ENCODE results near the gene HIBADH. TPM values are rescaled to one million over a fixed set of nuclear protein-coding genes. Genes with fewer than 3 reads are reported as not detected.
A peak's percentile ranks its signal among the peaks of the same experiment; 100 is the strongest.

Gene HIBADH
- total RNA-seq (2013; cell fraction: nucleolus; rRNA removed) = 10.9 and 14.1 TPM in 2 replicates
- total RNA-seq (2014; rRNA removed) (17.2 and 21.0 TPM in 2 replicates), total RNA-seq (2014; rRNA removed; fragmentation: Illumina TruSeq; extraction: Trizol) (16.4 and 17.6 TPM in 2 replicates), total RNA-seq (2021) (14.2 and 15.5 TPM in 2 replicates), polyA plus RNA-seq (2011; rRNA removed) (36.1 and 42.8 TPM in 2 replicates), polyA plus RNA-seq (2014; fragmentation: Illumina TruSeq; extraction: Trizol) (22.3 and 26.9 TPM in 2 replicates), polyA plus RNA-seq (2014; fragmentation: Nextera tagmentation; extraction: Ambion mirVana) (1 to 10 TPM; 8.7 to 9.2 TPM), polyA plus RNA-seq (2014; rRNA removed) (16.7 and 20.0 TPM in 2 replicates), polyA plus RNA-seq (2016; fragmentation: Nextera tagmentation; extraction: Ambion mirVana) (10 to 100 TPM; 27.2 to 28.2 TPM), polyA minus RNA-seq (2011; rRNA and poly(A)+ RNA removed) (9.4 and 14.2 TPM in 2 replicates), Bru-seq, nascent RNA (percentile 61 among the genes with signal in this experiment), BruChase-seq, experiment 1, labeled RNA remaining after a 6-hour chase (percentile 50 among the genes with signal in this experiment), BruChase-seq, experiment 2, labeled RNA remaining after a 2-hour chase (percentile 54 among the genes with signal in this experiment)
- 10.0 TPM for polyA plus RNA-seq (2011; ENCODE audit: low read depth)
- 16.7 and 27.8 TPM in 2 replicates for polyA plus RNA-seq (2011; cell fraction: cytosol; rRNA removed)
- 12.0 and 12.2 TPM in 2 replicates for polyA plus RNA-seq (2011; cell fraction: nucleus; rRNA removed)
- 12.6 and 16.3 TPM in 2 replicates for polyA plus RNA-seq (2012)
- 3.5 and 3.7 TPM in 2 replicates for polyA minus RNA-seq (2011; cell fraction: cytosol; rRNA and poly(A)+ RNA removed)
- 5.2 and 12.3 TPM in 2 replicates for polyA minus RNA-seq (2011; cell fraction: nucleus; rRNA and poly(A)+ RNA removed)
- long read RNA-seq, experiment 1, transcript HIBADH-201 (8 exons, 1,990 nt) = major isoform, 15 of 18 reads
- long read RNA-seq, experiment 1, partial matches to known transcripts = 1 of 18 reads
- long read RNA-seq, experiment 1, other reads (novel, unspliced or antisense) = 2 of 18 reads
- long read RNA-seq, experiment 2, transcript HIBADH-201 (8 exons, 1,990 nt) = major isoform, 114 of 137 reads
- long read RNA-seq, experiment 2, partial matches to known transcripts = 9 of 137 reads
- long read RNA-seq, experiment 2, other reads (novel, unspliced or antisense) = 14 of 137 reads

DNA sequence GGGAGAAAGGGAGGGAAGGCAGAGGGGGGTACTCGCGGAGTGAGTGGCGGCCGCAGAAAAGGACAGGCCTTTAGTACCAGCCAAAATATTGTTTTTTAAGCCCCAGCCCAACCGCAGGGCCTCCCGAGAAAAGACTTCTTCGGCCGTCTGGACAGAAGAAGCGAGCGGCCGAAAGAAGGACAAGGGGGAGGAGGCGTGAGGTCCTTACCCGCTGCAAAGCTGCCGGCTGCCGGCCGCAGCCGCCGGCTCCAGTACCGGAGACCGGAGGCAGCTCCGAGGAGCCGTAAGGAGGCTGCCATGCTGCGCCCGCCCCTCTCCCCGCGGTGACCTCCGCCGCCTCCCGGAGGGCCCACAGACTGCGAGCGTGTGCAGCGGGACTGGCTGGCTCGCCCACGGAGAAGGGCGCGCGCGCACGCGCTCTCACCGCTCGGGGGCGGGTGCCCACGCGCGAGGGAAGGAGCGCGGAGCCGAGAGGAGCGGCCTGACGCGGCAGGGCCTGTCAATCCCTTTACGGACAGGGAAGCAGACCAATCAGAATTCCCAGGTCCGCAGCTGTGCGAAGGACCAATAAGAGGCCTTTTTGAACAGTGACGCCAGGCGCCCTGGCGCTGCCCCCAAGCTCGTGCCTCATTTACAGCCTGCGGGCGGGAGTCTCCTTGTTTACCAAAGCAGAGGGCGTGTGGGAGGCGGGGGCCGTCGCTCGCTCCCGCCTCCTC lies at the start of gene HIBADH:
Gene HIBADH, minus strand, starts transcription at position 394 of the 716 bp plus-strand sequence. Its CDS starts 95 bp downstream, at position 299.
- peak; percentile 99 for ATAC-seq
- Histone ChIP-seq H3K4me1 (ENCODE audit: control insufficient read depth, insufficient read depth, low read length) (no peaks in the 10 kb centered on the region), H3K9me3 (replicated peaks; ENCODE audit: control insufficient read depth, insufficient read depth, low read length) (no peaks in the 10 kb centered on the region), H3K27me3 (replicated peaks in 1 of 2; ENCODE audit: control insufficient read depth in 2 of 2, insufficient read depth in 2 of 2, low read length in 1 of 2) (no peaks in the 10 kb centered on the region), H3K27ac (ENCODE audit: control insufficient read depth, insufficient read depth) (peak within 1 kb of the TSS; percentile 62), H3K79me2 (ENCODE audit: control insufficient read depth, insufficient read depth, low read length) (peaks cover 5% of the 10 kb centered on the region), H3K9ac (ENCODE audit: control insufficient read depth, insufficient read depth, low read length) (peak within 1 kb of the TSS; percentile 80), H3K4me3 (peak within 1 kb of the TSS; percentile 92), H2AFZ (ENCODE audit: control insufficient read depth, low read depth, low read length) (peak within 1 kb of the TSS; percentile 83), H3K36me3 (ENCODE audit: control insufficient read depth in 2 of 2, insufficient read depth in 2 of 2, low read length in 1 of 2) (no peaks in the 10 kb centered on the region), H3K4me2 (ENCODE audit: control insufficient read depth, insufficient read depth) (peak within 1 kb of the TSS; percentile 71), H4K20me1 (ENCODE audit: control insufficient read depth, insufficient read depth) (no peaks in the 10 kb centered on the region)
- WGBS (ENCODE audit: insufficient coverage, insufficient replicate concordance, low lambda C conversion rate, missing lambda C conversion rate) = 1% methylated on average over 50 of the region's 67 CpGs
- SMC1A ChIA-PET (ENCODE audit: uncharacterized antibody, unreplicated experiment) = interaction anchor here (0.7 to 2.8 kb wide), 8 partner anchors 10 to 112 kb away, joined by 3 to 14 read pairs (median 4); partner anchors contain the start of gene TAX1BP1
- BruUV-seq (replicated peaks) = no TSS peak
- in situ Hi-C loops (cut with MboI) (no loop called here), intact Hi-C loops (cut with micrococcal nuclease; ENCODE audit: unreplicated experiment) (loop anchor here (1.0 kb wide), 1 partner anchor 78 kb away; the partner anchor contains the start of gene TAX1BP1)
- POLR2A ChIA-PET = interaction anchor here (1.8 kb wide), 1 partner anchor 78 kb away, joined by 8 read pairs; no protein-coding TSS in a partner anchor
- RAD21 ChIA-PET (ENCODE audit: unreplicated experiment) = interaction anchor here (1.2 to 1.3 kb wide), 2 partner anchors 78 to 112 kb away, joined by 4 to 7 read pairs; partner anchors contain the start of gene TAX1BP1
- peak; percentile 90 for FAIRE-seq
- CTCF ChIA-PET = interaction anchor here (0.8 to 2.8 kb wide), 11 partner anchors 16 to 467 kb away, joined by 3 to 13 read pairs (median 3); no protein-coding TSS in a partner anchor
- DNase-seq (ENCODE audit: low read depth, low spot score) = peak; percentile 94
- TF ChIP-seq ZNF274 (IDR thresholded peaks at IDR 0.05; ENCODE audit: insufficient read depth, insufficient read length) (no peak), MTA2 (IDR thresholded peaks at IDR 0.05; ENCODE audit: low read depth) (no peak), HDGF (IDR thresholded peaks at IDR 0.05) (no peak), MEF2B (IDR thresholded peaks at IDR 0.05; ENCODE audit: partially characterized antibody, poor library complexity, severe bottlenecking) (no peak), CREB1 (IDR thresholded peaks at IDR 0.05; ENCODE audit: low read depth) (peak; percentile 93)
- TF ChIP-seq, protein P1, sequence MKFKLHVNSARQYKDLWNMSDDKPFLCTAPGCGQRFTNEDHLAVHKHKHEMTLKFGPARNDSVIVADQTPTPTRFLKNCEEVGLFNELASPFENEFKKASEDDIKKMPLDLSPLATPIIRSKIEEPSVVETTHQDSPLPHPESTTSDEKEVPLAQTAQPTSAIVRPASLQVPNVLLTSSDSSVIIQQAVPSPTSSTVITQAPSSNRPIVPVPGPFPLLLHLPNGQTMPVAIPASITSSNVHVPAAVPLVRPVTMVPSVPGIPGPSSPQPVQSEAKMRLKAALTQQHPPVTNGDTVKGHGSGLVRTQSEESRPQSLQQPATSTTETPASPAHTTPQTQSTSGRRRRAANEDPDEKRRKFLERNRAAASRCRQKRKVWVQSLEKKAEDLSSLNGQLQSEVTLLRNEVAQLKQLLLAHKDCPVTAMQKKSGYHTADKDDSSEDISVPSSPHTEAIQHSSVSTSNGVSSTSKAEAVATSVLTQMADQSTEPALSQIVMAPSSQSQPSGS (IDR thresholded peaks at IDR 0.05; ENCODE audit: low read length) = no peak
- TF ChIP-seq, protein P2, sequence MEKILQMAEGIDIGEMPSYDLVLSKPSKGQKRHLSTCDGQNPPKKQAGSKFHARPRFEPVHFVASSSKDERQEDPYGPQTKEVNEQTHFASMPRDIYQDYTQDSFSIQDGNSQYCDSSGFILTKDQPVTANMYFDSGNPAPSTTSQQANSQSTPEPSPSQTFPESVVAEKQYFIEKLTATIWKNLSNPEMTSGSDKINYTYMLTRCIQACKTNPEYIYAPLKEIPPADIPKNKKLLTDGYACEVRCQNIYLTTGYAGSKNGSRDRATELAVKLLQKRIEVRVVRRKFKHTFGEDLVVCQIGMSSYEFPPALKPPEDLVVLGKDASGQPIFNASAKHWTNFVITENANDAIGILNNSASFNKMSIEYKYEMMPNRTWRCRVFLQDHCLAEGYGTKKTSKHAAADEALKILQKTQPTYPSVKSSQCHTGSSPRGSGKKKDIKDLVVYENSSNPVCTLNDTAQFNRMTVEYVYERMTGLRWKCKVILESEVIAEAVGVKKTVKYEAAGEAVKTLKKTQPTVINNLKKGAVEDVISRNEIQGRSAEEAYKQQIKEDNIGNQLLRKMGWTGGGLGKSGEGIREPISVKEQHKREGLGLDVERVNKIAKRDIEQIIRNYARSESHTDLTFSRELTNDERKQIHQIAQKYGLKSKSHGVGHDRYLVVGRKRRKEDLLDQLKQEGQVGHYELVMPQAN (conservative IDR thresholded peaks at IDR 0.05) = peak; percentile 69
- TF ChIP-seq, protein P3, sequence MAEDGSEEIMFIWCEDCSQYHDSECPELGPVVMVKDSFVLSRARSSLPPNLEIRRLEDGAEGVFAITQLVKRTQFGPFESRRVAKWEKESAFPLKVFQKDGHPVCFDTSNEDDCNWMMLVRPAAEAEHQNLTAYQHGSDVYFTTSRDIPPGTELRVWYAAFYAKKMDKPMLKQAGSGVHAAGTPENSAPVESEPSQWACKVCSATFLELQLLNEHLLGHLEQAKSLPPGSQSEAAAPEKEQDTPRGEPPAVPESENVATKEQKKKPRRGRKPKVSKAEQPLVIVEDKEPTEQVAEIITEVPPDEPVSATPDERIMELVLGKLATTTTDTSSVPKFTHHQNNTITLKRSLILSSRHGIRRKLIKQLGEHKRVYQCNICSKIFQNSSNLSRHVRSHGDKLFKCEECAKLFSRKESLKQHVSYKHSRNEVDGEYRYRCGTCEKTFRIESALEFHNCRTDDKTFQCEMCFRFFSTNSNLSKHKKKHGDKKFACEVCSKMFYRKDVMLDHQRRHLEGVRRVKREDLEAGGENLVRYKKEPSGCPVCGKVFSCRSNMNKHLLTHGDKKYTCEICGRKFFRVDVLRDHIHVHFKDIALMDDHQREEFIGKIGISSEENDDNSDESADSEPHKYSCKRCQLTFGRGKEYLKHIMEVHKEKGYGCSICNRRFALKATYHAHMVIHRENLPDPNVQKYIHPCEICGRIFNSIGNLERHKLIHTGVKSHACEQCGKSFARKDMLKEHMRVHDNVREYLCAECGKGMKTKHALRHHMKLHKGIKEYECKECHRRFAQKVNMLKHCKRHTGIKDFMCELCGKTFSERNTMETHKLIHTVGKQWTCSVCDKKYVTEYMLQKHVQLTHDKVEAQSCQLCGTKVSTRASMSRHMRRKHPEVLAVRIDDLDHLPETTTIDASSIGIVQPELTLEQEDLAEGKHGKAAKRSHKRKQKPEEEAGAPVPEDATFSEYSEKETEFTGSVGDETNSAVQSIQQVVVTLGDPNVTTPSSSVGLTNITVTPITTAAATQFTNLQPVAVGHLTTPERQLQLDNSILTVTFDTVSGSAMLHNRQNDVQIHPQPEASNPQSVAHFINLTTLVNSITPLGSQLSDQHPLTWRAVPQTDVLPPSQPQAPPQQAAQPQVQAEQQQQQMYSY (CRISPR knock-in tag; IDR thresholded peaks at IDR 0.05) = no peak
- TF ChIP-seq, protein P4, sequence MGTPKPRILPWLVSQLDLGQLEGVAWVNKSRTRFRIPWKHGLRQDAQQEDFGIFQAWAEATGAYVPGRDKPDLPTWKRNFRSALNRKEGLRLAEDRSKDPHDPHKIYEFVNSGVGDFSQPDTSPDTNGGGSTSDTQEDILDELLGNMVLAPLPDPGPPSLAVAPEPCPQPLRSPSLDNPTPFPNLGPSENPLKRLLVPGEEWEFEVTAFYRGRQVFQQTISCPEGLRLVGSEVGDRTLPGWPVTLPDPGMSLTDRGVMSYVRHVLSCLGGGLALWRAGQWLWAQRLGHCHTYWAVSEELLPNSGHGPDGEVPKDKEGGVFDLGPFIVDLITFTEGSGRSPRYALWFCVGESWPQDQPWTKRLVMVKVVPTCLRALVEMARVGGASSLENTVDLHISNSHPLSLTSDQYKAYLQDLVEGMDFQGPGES (IDR thresholded peaks at IDR 0.05) = peak; percentile 95
